H1 (cell line): Measurements from ENCODE around the gene CHMP5. TPM values are rescaled to one million over a fixed set of nuclear protein-coding genes. Genes with fewer than 3 reads are reported as not detected.

Experiments
- CTCF ChIA-PET: fragments of 300-600 bp; sonication (Branson Sonifier 250); formaldehyde crosslinking; loops from one replicate; lab custom pipeline; 2021; ENCODE audit not compliant: partially characterized antibody; lab: Charles Lee
- POLR2A ChIA-PET: fragments of 300-600 bp; sonication (Branson Sonifier 250); formaldehyde crosslinking; loops from one replicate; lab custom pipeline; 2021; ENCODE audit warnings: inconsistent platforms; ENCODE audit not compliant: partially characterized antibody; lab: Charles Lee
- DNase-seq, 2 experiments: peaks; one replicate each; pipeline versions ENCODE4 v3.0.0 to v3.0.0-alpha.2; 2010 to 2022; ENCODE audit warnings: low spot score in 2 of 2, low read depth in 1 of 2, mixed read lengths in 1 of 2
- FAIRE-seq: peaks from 2 replicates; lab custom pipeline; 2011; peaks lifted over from hg19 to GRCh38; lab: Jason Lieb, UNC
- H2AFZ ChIP-seq: 2 replicates; pipeline ENCODE4 v1.8.1; 2012; ENCODE audit warnings: low read length, inconsistent platforms
- H2AK5ac ChIP-seq: 2 replicates; pipeline ENCODE4 v1.6.1; 2013; ENCODE audit warnings: low read depth, low read length
- H2BK120ac ChIP-seq: replicated peaks from 2 replicates; pipeline ENCODE3; 2013; ENCODE audit warnings: low read depth, low read length, inconsistent platforms
- H2BK12ac ChIP-seq: 2 replicates; pipeline ENCODE4 v1.6.1; 2013; ENCODE audit warnings: low read depth, low read length
- H2BK15ac ChIP-seq: 2 replicates; pipeline ENCODE4 v1.6.1; 2013; ENCODE audit warnings: low read length
- H2BK20ac ChIP-seq: 2 replicates; pipeline ENCODE4 v1.6.1; 2013; ENCODE audit warnings: low read length
- H2BK5ac ChIP-seq: 2 replicates; pipeline ENCODE4 v1.6.1; 2013; ENCODE audit warnings: low read depth, low read length
- H3K14ac ChIP-seq: 2 replicates; pipeline ENCODE4 v1.6.1; 2013; ENCODE audit warnings: inconsistent platforms; ENCODE audit not compliant: insufficient read length
- H3K18ac ChIP-seq: 2 replicates; pipeline ENCODE4 v1.6.1; 2013; ENCODE audit warnings: low read length; ENCODE audit errors: extremely low read depth
- H3K23ac ChIP-seq: 2 replicates; pipeline ENCODE4 v1.6.1; 2013; ENCODE audit warnings: inconsistent platforms; ENCODE audit not compliant: insufficient read length
- H3K23me2 ChIP-seq: 2 replicates; pipeline ENCODE4 v1.6.1; 2013; ENCODE audit warnings: low read depth, low read length
- H3K27ac ChIP-seq: 2 replicates; pipeline ENCODE4 v1.6.1; 2011; ENCODE audit warnings: low read depth, low read length, inconsistent platforms
- H3K27me3 ChIP-seq, 4 experiments: replicated peaks in 1 of 4; 1 replicate in 1 of 4; 2 replicates in 3 of 4; pipeline versions ENCODE4 v1.6.1 to v1.8.1; 2011 to 2013; ENCODE audit warnings: low read length in 3 of 4, mild to moderate bottlenecking in 3 of 4, inconsistent platforms in 2 of 4, mixed read lengths in 2 of 4, moderate library complexity in 1 of 4; ENCODE audit not compliant: control insufficient read depth in 3 of 4, insufficient read depth in 3 of 4; ENCODE audit errors: extremely low read depth in 1 of 4
- H3K36me3 ChIP-seq, 4 experiments: 2 replicates each; pipeline versions ENCODE4 v1.6.1 to v1.8.1; 2011 to 2013; ENCODE audit warnings: mild to moderate bottlenecking in 4 of 4, low read length in 3 of 4, moderate library complexity in 2 of 4, control low read depth in 1 of 4, inconsistent platforms in 1 of 4; ENCODE audit not compliant: insufficient read depth in 4 of 4, control insufficient read depth in 2 of 4
- H3K4ac ChIP-seq: replicated peaks from 2 replicates; pipeline ENCODE3; 2013; ENCODE audit warnings: low read length, low read depth, mixed read lengths, inconsistent platforms; ENCODE audit not compliant: insufficient read length
- H3K4me1 ChIP-seq, 4 experiments: replicated peaks in 1 of 4; 1 replicate in 1 of 4; 2 replicates in 3 of 4; pipeline versions ENCODE4 v1.6.1 to v1.8.1; 2011 to 2013; ENCODE audit warnings: low read length in 3 of 4, inconsistent platforms in 2 of 4, mixed read lengths in 1 of 4; ENCODE audit not compliant: insufficient read depth in 4 of 4, control insufficient read depth in 3 of 4
- H3K4me2 ChIP-seq, 2 experiments: 2 replicates each; pipeline versions ENCODE4 v1.6.1 to v1.8.1; 2011 to 2013; ENCODE audit warnings: low read depth in 2 of 2, low read length in 2 of 2, control low read depth in 1 of 2, inconsistent platforms in 1 of 2, mild to moderate bottlenecking in 1 of 2; ENCODE audit not compliant: insufficient read depth in 1 of 2
- H3K4me3 ChIP-seq, 4 experiments: fragments of 200-600, 300-600 bp in 1 of 4; sonication (generic), shearing (Covaris generic), sonication (Bioruptor Twin) in 1 of 4; 2 replicates each; pipeline versions ENCODE4 v1.5.1 to v1.8.1; 2011 to 2016; ENCODE audit warnings: low read length in 4 of 4, low read depth in 3 of 4, control low read depth in 2 of 4, inconsistent platforms in 2 of 4, mild to moderate bottlenecking in 2 of 4, mixed read lengths in 1 of 4, moderate library complexity in 1 of 4; ENCODE audit not compliant: insufficient read depth in 2 of 4; ENCODE audit errors: extremely low read depth in 1 of 4
- H3K56ac ChIP-seq: replicated peaks from 2 replicates; pipeline ENCODE3; 2013; ENCODE audit warnings: low read depth, mild to moderate bottlenecking, mixed read lengths, low read length, inconsistent platforms; ENCODE audit not compliant: insufficient read length
- H3K79me1 ChIP-seq: 2 replicates; pipeline ENCODE4 v1.6.1; 2013; ENCODE audit warnings: low read depth, low read length, control low read depth
- H3K79me2 ChIP-seq, 2 experiments: 2 replicates each; pipeline versions ENCODE4 v1.6.1 to v1.8.1; 2012 to 2013; ENCODE audit warnings: low read length in 2 of 2, mild to moderate bottlenecking in 2 of 2, inconsistent platforms in 1 of 2; ENCODE audit not compliant: insufficient read depth in 2 of 2, control insufficient read depth in 1 of 2
- H3K9ac ChIP-seq, 4 experiments: replicated peaks in 1 of 4; 1 replicate in 1 of 4; 2 replicates in 3 of 4; pipeline versions ENCODE4 v1.6.1 to v1.8.1; 2011 to 2013; ENCODE audit warnings: low read depth in 3 of 4, low read length in 3 of 4, control low read depth in 2 of 4, mild to moderate bottlenecking in 2 of 4, moderate library complexity in 2 of 4, inconsistent platforms in 1 of 4; ENCODE audit errors: extremely low read depth in 1 of 4
- H3K9me3 ChIP-seq, 2 experiments: 2 replicates each; pipeline versions ENCODE4 v1.6.1 to v1.8.1; 2012 to 2013; ENCODE audit warnings: mild to moderate bottlenecking in 2 of 2, moderate library complexity in 2 of 2, control low read depth in 1 of 2, inconsistent platforms in 1 of 2, low read depth in 1 of 2, low read length in 1 of 2, mixed read lengths in 1 of 2; ENCODE audit not compliant: insufficient read depth in 2 of 2
- H4K20me1 ChIP-seq, 2 experiments: replicated peaks in 1 of 2; 2 replicates each; pipeline versions ENCODE3 to v1.8.1; 2011 to 2013; ENCODE audit warnings: inconsistent platforms in 2 of 2, low read length in 2 of 2, mild to moderate bottlenecking in 1 of 2; ENCODE audit not compliant: insufficient read depth in 2 of 2, control insufficient read depth in 1 of 2
- H4K5ac ChIP-seq: 2 replicates; pipeline ENCODE4 v1.6.1; 2013; ENCODE audit warnings: low read length, low read depth, mixed read lengths, inconsistent platforms; ENCODE audit not compliant: insufficient read length
- H4K8ac ChIP-seq: 2 replicates; pipeline ENCODE4 v1.8.0; 2013; ENCODE audit warnings: mild to moderate bottlenecking, moderate library complexity, low read length, inconsistent platforms; ENCODE audit not compliant: insufficient read depth; ENCODE audit errors: extremely low read depth
- H4K91ac ChIP-seq: replicated peaks from 2 replicates; pipeline ENCODE3; 2013; ENCODE audit warnings: low read length, mixed read lengths, inconsistent platforms; ENCODE audit not compliant: insufficient read length
- ATF2 ChIP-seq: IDR thresholded peaks from 2 replicates; pipeline ENCODE4 v1.6.1; 2012; ENCODE audit warnings: low read length, inconsistent platforms
- BCL11A ChIP-seq, 2 experiments: IDR thresholded peaks; one replicate each; pipeline ENCODE4 v1.6.1; 2011; ENCODE audit warnings: low read depth in 2 of 2, low read length in 2 of 2, mild to moderate bottlenecking in 2 of 2
- BRCA1 ChIP-seq: IDR thresholded peaks from 2 replicates; pipeline ENCODE4 v1.6.1; 2012; ENCODE audit warnings: low read depth, low read length, improper control_type of control experiment
- CHD1 ChIP-seq: IDR thresholded peaks from 2 replicates; pipeline ENCODE4 v1.6.1; 2012; ENCODE audit warnings: low read depth, low read length, improper control_type of control experiment
- GABPA ChIP-seq: IDR thresholded peaks from 2 replicates; pipeline ENCODE4 v1.6.1; 2011; ENCODE audit warnings: mild to moderate bottlenecking, low read length, moderate library complexity, borderline replicate concordance; ENCODE audit not compliant: insufficient read depth
- KDM1A ChIP-seq: fragments of 200-600, 300-600 bp; sonication (generic); IDR thresholded peaks from 2 replicates; pipeline ENCODE4 v1.7.1; 2016; ENCODE audit warnings: mild to moderate bottlenecking, low read length, borderline replicate concordance
- NANOG ChIP-seq: IDR thresholded peaks from 2 replicates; pipeline ENCODE4 v1.6.1; 2011; ENCODE audit warnings: low read length, low read depth, mild to moderate bottlenecking, inconsistent platforms; ENCODE audit not compliant: insufficient read depth, poor library complexity, severe bottlenecking
- TBP ChIP-seq: IDR thresholded peaks from 2 replicates; pipeline ENCODE4 v1.6.1; 2011; ENCODE audit warnings: low read depth, low read length, improper control_type of control experiment
- WGBS, 2 experiments: shearing (Covaris generic) in 1 of 2; methylation state at CpG; one replicate each; pipeline versions ENCODE4 v1.1.6 to v1.1.7; 2013 to 2015; ENCODE audit warnings: low lambda C conversion rate in 2 of 2, mixed read lengths in 2 of 2, inconsistent platforms in 1 of 2, low coverage in 1 of 2, missing lambda C conversion rate in 1 of 2; ENCODE audit not compliant: insufficient replicate concordance in 2 of 2, insufficient coverage in 1 of 2, insufficient read length in 1 of 2; ENCODE audit errors: extremely low coverage in 1 of 2, missing lambda C conversion rate in 1 of 2; 5-methylcytosine and 5-hydroxymethylcytosine counted together
- polyA plus RNA-seq, 7 experiments: library from polyadenylated mRNA; depleted of rRNA in 3 of 7; stranded (reverse) in 5 of 7; unstranded in 2 of 7; fragments of >200 nt in 5 of 7; fragments of 200-250 nt in 2 of 7; gene quantifications; 1 replicate in 5 of 7; 2 replicates in 1 of 7; 4 replicates in 1 of 7; pipeline versions ENCODE4 v1.2.1 to v1.2.3, GENCODE V29; 2011 to 2013; ENCODE audit warnings: missing spikeins in 2 of 7, mixed read lengths in 2 of 7
- total RNA-seq: library from RNA; stranded (reverse); fragmentation: NEBNext Ultra II Directional; extraction: Animal tissue kit (Norgen Biotek cat#: 25700); gene quantifications from 2 replicates; pipeline ENCODE4 v1.2.1, GENCODE V29; 2021
- TF ChIP-seq, protein P1 (sequence below): IDR thresholded peaks from 2 replicates; pipeline ENCODE4 v1.6.1; 2012; ENCODE audit warnings: inconsistent platforms

The CHMP5 gene
- total and polyA plus RNA-seq, 2 of the 8 experiments (the other 6 are each of a cell fraction or from before 2014, with no cell fraction given) = 25.0 to 47.3 TPM

DNA sequence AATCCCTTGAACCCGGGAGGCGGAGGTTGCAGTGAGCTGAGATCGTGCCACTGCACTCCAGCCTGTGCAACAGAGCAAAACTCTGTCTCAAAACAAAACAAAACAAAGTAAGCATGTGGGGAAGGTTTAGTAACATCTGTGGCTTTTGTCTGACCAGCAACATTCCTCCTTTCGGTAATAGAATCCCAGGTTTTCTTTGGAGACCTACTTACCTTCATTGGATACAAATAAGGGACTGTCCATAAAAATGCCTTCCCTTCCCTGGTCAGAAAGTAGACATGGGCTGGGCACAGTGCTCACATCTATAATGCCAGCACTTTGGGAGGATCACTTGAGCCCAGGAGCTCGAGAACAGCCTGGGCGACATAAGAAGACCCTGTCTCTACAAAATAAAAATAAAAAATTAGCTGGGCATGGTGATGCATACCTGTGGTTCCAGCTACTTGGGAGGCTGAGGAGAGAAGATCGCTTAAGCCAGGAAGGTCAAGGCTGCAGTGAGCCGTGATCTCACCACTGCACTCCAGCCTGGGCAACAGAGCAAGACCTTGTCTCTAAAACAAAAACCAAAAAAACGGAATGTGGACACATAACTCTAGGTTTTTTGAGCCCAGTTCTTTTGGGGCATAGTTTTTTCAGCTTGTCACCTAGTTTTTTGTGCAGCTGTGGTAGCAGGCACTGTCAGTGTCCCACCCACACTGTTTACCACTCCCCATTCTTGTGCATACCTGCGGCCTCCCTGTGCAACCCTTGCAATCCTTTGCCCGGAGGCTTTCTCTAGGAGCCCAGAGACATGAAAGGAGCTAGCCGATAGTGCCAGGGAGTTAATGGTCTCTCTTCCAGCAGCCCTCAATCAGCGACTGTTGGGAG lies 33.9 kb upstream of the CHMP5 start:
- no peak overlapping the region for H2BK12ac ChIP-seq
- no peak overlapping the region for H2BK15ac ChIP-seq
- H3K4me2 ChIP-seq = no peak overlapping the region
- no peaks in the 10 kb centered on the region; a peak in 2 of 7 replicates for H3K27me3 ChIP-seq
- H2AK5ac ChIP-seq = no peak overlapping the region
- no peak overlapping the region for H2BK5ac ChIP-seq
- H3K4me1 ChIP-seq = peaks cover 0 to 2% (median 0%) of the 10 kb centered on the region in 4 experiments; a peak in 1 of 7 replicates
- H3K4me3 ChIP-seq = no peak overlapping the region
- 90% methylated on average over 13 of the region's 13 CpGs; no CpG with 5 or more reads in 1 of the 2 experiments for WGBS, 2 experiments
- DNase-seq (no peak), FAIRE-seq (no peak)
- H4K91ac ChIP-seq = no peak overlapping the region
- no peaks in the 10 kb centered on the region; the same call in 1 of the 2 replicates for H3K23me2 ChIP-seq
- H3K79me1 ChIP-seq = no peaks in the 10 kb centered on the region
- no peak overlapping the region for H4K8ac ChIP-seq
- H3K27ac ChIP-seq = no peak overlapping the region
- H3K56ac ChIP-seq = no peak overlapping the region
- no peak overlapping the region for H3K14ac ChIP-seq
- H3K23ac ChIP-seq = no peak overlapping the region
- no peaks in the 10 kb centered on the region for H3K36me3 ChIP-seq
- no peaks in the 10 kb centered on the region for H4K20me1 ChIP-seq
- no peaks in the 10 kb centered on the region for H3K9me3 ChIP-seq
- no peak overlapping the region for H2BK20ac ChIP-seq
- no peak overlapping the region for H4K5ac ChIP-seq
- CTCF ChIA-PET = interaction anchor here (0.6 to 0.9 kb wide), 5 partner anchors 9 to 136 kb away, joined by 3 to 4 read pairs (median 3); no protein-coding TSS in a partner anchor
- H2AFZ ChIP-seq = no peak overlapping the region
- POLR2A ChIA-PET = interaction anchor here (1.4 to 1.5 kb wide), 2 partner anchors 11 to 206 kb away, joined by 4 to 7 read pairs; partner anchors contain the start of gene DNAJA1
- H2BK120ac ChIP-seq = no peak overlapping the region
- H3K9ac ChIP-seq = no peak overlapping the region
- no peak overlapping the region for H3K4ac ChIP-seq
- no peak overlapping the region for H3K18ac ChIP-seq
- H3K79me2 ChIP-seq = no peaks in the 10 kb centered on the region
- TF ChIP-seq BCL11A (IDR thresholded peaks at IDR 0.05; ENCODE audit: low read depth in 2 of 2, low read length in 2 of 2) (no peak), GABPA (no peak), BRCA1 (no peak), ATF2 (no peak), KDM1A (no peak), NANOG (no peak), CHD1 (no peak), TBP (no peak)
- TF ChIP-seq, protein P1, sequence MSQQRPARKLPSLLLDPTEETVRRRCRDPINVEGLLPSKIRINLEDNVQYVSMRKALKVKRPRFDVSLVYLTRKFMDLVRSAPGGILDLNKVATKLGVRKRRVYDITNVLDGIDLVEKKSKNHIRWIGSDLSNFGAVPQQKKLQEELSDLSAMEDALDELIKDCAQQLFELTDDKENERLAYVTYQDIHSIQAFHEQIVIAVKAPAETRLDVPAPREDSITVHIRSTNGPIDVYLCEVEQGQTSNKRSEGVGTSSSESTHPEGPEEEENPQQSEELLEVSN = no peak
